Fibroblast of skin of right biceps (primary cell): Measurements from ENCODE around the gene PDCD6IP.
A peak's percentile ranks its signal among the peaks of the same experiment; 100 is the strongest.
"Not testable (repeated sequence)": the region's sequence is repeated elsewhere in the genome, so short reads cannot be mapped to it uniquely, and the experiment has no call there.

Experiments used
- DNase-seq: peaks from one replicate; pipeline ENCODE4 v3.0.0-alpha.2; 2013

The PDCD6IP gene, protein sequence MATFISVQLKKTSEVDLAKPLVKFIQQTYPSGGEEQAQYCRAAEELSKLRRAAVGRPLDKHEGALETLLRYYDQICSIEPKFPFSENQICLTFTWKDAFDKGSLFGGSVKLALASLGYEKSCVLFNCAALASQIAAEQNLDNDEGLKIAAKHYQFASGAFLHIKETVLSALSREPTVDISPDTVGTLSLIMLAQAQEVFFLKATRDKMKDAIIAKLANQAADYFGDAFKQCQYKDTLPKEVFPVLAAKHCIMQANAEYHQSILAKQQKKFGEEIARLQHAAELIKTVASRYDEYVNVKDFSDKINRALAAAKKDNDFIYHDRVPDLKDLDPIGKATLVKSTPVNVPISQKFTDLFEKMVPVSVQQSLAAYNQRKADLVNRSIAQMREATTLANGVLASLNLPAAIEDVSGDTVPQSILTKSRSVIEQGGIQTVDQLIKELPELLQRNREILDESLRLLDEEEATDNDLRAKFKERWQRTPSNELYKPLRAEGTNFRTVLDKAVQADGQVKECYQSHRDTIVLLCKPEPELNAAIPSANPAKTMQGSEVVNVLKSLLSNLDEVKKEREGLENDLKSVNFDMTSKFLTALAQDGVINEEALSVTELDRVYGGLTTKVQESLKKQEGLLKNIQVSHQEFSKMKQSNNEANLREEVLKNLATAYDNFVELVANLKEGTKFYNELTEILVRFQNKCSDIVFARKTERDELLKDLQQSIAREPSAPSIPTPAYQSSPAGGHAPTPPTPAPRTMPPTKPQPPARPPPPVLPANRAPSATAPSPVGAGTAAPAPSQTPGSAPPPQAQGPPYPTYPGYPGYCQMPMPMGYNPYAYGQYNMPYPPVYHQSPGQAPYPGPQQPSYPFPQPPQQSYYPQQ

GRCh38 chr3:33798418-33799201 lies at the start of gene PDCD6IP:
Gene PDCD6IP, plus strand, starts transcription at chr3:33798630. Its CDS starts 99 bp downstream, at chr3:33798729.
- DNase-seq, result peak; percentile 88

- peak; percentile 64 for DNase-seq
These were observed 48.8 kb upstream of the PDCD6IP start for GRCh38 chr3:33749546-33750210.

DNA sequence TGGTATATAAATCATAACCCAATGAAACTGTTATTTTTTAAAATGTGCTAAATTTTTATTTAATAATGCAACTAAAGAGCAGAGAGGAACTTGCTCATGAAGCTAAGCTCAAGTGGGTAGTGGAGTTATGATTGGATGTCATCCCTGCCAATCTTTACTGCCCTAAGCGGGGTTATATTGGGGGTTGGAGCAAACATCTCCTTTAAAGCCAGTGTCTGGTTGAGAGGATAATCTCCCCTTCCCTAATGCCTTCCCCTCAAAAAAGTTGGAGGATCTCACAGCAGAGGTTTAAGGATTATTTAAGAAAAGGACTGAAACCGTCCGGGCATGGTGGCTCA lies 48.2 kb upstream of the PDCD6IP start:
- DNase-seq, result peak; percentile 7

DNA sequence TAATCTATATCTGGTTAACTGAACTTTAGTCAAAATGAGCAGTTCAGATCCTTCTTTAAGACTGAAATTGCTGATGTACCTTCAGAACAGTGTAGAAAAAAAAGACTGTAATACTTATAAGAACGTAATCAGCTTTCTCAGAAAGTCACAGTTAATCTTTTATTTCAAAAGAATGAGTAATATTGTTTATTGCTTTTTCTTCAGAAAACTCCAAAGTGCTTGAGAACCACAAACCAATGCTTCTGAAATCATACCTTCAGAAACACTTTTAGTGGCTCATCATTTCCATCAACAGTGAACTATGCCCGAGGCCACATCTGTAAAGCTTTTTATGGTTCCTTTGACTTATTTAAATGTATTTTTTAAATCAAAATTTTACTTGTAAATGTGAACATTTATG lies 47.1 kb upstream of the PDCD6IP start:
- no peak for DNase-seq

GRCh38 chr3:33754391-33754790 lies 44.0 kb upstream of the PDCD6IP start:
- DNase-seq, result not testable (repeated sequence)

GRCh38 chr3:33758281-33758680 lies 40.1 kb upstream of the PDCD6IP start:
- no peak for DNase-seq

DNA sequence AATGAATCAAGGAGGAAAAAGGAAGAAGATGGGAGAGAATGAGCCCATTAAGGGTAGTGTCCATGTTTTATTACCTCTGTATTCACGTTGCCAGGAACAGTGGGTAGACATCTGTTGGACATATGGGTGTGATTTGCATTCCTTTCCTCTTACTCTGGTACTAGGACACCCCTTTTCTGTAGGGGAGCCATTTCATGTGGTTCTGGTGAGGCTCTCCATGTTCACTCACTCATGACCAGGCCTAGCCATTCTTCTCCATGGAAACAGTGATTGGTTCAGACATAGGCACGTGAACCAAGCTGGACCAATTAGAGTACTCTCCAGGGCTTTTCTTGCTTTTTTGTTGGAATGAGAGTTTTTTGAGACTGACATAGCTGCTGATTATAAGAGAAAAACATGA lies 39.6 kb upstream of the PDCD6IP start:
- peak; percentile 35 for DNase-seq

- DNase-seq, result no peak
These were observed 29.7 kb upstream of the PDCD6IP start for GRCh38 chr3:33768578-33769330.

GRCh38 chr3:33773637-33774036 lies 24.8 kb upstream of the PDCD6IP start:
- DNase-seq, result peak; percentile 10

GRCh38 chr3:33775363-33775762 lies 23.1 kb upstream of the PDCD6IP start:
- DNase-seq, result no peak

DNA sequence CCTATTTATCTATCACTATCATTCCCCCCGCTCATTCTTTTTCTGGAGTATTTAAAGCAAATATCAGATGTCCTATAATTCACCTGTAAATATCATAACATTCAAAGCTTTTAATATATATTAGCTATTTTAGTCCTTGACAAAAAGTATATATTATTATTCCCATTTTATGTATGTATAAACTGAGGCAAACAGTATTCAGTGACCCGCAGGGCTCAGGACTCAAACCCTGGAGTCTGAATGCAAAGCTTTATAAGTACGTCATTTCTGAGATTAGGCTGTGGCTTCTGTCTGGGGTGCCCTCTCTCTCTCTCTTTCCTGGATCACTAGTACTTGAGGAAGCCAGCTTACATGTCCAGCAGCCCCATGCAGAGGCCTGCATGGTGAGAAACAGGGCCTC lies 20.4 kb upstream of the PDCD6IP start:
- no peak for DNase-seq

- no peak for DNase-seq
These were observed 18.7 kb upstream of the PDCD6IP start for GRCh38 chr3:33779751-33780150.

DNA sequence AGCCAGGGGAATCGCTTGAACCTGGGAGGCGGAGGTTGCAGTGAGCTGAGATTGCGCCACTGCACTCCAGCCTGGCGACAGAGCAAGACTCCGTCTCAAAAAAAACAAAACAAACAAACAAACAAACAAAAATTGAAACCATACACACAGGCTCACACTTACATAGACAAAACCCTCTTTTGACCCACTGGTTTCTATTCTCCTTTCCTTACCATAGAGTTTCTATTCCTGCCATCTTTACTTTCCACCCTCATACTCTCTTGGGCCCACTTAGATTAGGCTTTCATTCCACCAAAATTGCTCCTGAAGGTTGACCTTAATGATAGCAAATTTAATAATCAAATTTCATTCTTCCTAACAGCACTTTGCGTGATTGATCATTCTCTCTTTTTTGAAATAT lies 17.0 kb upstream of the PDCD6IP start:
- not testable (repeated sequence) for DNase-seq

- DNase-seq, result peak; percentile 44
These were observed 11.7 kb upstream of the PDCD6IP start for GRCh38 chr3:33786565-33787327.

GRCh38 chr3:33787328-33788009 lies 11.0 kb upstream of the PDCD6IP start:
- peak; percentile 67 for DNase-seq

DNA sequence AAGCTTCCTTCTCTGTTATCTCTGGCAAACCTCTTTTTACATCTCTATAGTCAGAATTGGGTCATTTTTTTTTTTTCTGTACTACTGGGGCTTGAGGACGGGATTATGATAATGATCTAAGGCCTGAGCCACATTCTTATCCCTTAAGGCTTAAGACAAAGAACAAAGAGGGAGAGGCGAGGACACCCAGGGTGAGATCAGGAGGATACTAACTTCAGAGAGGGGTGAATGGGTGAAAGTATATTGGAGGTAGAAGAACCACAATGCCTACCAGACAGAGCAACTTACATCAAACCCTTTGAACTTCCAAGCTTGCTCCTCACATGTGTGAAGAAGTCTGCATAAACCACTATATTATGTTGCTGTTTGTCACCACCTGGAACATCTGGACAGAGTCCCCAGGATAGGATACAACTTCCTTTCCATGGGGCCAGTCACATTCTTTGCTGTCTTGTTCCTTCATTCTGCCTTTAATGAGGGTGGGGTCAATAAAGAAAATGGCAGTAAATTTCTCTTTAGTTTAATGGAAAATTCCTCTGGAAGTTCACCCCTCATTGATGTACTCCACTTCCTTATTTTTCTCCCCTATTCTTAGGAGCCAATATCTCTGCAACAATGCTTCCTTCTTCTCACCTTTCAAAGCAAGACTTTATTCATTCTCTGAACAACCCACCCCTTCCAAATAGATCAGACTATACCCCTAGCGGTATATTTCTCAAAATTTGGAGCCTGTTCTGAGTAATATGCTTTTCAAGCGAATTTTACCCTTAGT lies 9.1 kb upstream of the PDCD6IP start:
- DNase-seq, result no peak

DNA sequence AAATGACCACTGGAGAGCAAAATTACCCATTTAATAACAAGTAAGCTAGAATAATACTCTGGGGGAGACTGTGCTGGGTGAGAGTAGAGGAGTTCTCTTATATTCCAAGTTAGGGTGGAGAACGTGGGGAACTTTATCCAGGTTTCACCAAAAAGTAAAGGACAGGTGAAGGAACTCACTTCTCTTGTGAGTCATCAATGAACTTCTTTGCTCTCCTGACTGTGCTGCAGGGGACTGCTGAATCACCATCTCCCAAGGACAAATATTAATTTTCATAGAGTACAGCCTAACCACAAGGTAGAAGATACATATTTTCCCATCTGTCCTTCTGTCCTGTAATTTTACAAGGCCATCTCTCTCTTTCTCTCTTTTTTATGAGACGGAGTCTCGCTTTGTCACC lies 8.3 kb upstream of the PDCD6IP start:
- DNase-seq, result no peak

GRCh38 chr3:33791477-33792166 lies 6.8 kb upstream of the PDCD6IP start:
- no peak for DNase-seq
